Measurements from ENCODE around the gene DNAJB2. TPM values are rescaled to one million over a fixed set of nuclear protein-coding genes. Genes with fewer than 3 reads are reported as not detected.

DNAJB2 gene
- total and polyA plus RNA-seq, 2 donors (not counting 3 experiments of a cell fraction or from before 2014, with no cell fraction given): 30.4 to 35.0 TPM

DNA sequence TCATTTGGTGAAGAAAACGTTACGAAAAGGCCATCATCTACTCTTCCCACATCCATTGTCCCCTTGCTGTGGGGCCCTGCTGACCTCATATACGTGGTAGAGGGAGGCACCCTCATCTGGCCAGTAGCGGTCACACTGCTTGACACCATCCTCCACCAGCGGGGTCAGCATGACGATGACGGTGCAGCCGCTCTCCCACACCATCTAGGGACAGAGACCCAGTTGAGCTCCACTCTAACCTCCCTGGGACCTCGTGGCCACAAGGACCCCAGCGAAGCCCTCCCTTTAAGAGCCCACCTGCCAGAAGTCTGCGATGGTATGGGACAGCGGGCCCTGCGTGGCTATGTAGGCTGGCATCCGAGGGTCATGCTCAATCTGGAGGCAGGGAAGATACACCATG, 17.0 kb downstream of the DNAJB2 start:
- H4K20me1 ChIP-seq (replicated peaks; ENCODE audit: control insufficient read depth, extremely low read depth, insufficient read depth, low read length): no peaks in the 10 kb centered on the region
- BruUV-seq (replicated peaks): no TSS peak
- no peak overlapping the region for H3K9ac ChIP-seq (replicated peaks; ENCODE audit: extremely low read depth, insufficient read depth, low read length)
- ChIA-PET CTCF (interaction anchor here (1.7 to 11.2 kb wide), 9 partner anchors 12 to 266 kb away, joined by 8 to 253 read pairs (median 14); partner anchors contain the start of genes CNPPD1, DNAJB2, NHEJ1 and SLC23A3), POLR2A (no interaction called here)
- H3K36me3 ChIP-seq (ENCODE audit: control insufficient read depth in 2 of 2, extremely low read depth in 1 of 2, insufficient read depth in 2 of 2, low read length in 2 of 2): no peaks in the 10 kb centered on the region
- no peaks in the 10 kb centered on the region for H3K9me3 ChIP-seq (replicated peaks; ENCODE audit: control insufficient read depth, insufficient read depth, low read length)
- FAIRE-seq (no peak), DNase-seq (ENCODE audit: low read depth, low spot score) (no peak)
- no peak for TF ChIP-seq MYC (IDR thresholded peaks at IDR 0.05; ENCODE audit: low read depth, low read length)
- TF ChIP-seq EZH2 (IDR thresholded peaks at IDR 0.05; ENCODE audit: borderline replicate concordance, low read depth, low read length, severe bottlenecking): no peak
- TF ChIP-seq POLR2A (IDR thresholded peaks at IDR 0.05; ENCODE audit: low read depth, low read length): no peak
- no peak for TF ChIP-seq POLR2AphosphoS5 (IDR thresholded peaks at IDR 0.05; ENCODE audit: insufficient read depth, low read depth, low read length)
- TF ChIP-seq, protein P1, sequence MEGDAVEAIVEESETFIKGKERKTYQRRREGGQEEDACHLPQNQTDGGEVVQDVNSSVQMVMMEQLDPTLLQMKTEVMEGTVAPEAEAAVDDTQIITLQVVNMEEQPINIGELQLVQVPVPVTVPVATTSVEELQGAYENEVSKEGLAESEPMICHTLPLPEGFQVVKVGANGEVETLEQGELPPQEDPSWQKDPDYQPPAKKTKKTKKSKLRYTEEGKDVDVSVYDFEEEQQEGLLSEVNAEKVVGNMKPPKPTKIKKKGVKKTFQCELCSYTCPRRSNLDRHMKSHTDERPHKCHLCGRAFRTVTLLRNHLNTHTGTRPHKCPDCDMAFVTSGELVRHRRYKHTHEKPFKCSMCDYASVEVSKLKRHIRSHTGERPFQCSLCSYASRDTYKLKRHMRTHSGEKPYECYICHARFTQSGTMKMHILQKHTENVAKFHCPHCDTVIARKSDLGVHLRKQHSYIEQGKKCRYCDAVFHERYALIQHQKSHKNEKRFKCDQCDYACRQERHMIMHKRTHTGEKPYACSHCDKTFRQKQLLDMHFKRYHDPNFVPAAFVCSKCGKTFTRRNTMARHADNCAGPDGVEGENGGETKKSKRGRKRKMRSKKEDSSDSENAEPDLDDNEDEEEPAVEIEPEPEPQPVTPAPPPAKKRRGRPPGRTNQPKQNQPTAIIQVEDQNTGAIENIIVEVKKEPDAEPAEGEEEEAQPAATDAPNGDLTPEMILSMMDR (IDR thresholded peaks at IDR 0.05; ENCODE audit: extremely low read depth in 1 of 2, insufficient read depth in 1 of 2, low read depth in 1 of 2, low read length in 2 of 2): no peak
- TF ChIP-seq GATA2 (IDR thresholded peaks at IDR 0.05; ENCODE audit: insufficient read depth, insufficient read length, low read depth, low read length): no peak
- TF ChIP-seq, protein P2, sequence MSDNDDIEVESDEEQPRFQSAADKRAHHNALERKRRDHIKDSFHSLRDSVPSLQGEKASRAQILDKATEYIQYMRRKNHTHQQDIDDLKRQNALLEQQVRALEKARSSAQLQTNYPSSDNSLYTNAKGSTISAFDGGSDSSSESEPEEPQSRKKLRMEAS (IDR thresholded peaks at IDR 0.05; ENCODE audit: insufficient read depth, insufficient read length): no peak
- no peak for TF ChIP-seq FOS (IDR thresholded peaks at IDR 0.05; ENCODE audit: borderline replicate concordance, insufficient read depth, low read length)
- TF ChIP-seq JUN (IDR thresholded peaks at IDR 0.05; ENCODE audit: borderline replicate concordance, insufficient read depth, insufficient read length, low read depth): no peak
- H3K4me1 ChIP-seq (ENCODE audit: control insufficient read depth, extremely low read depth, insufficient read depth, low read length): peaks cover 4% of the 10 kb centered on the region
- no peak overlapping the region for H2AFZ ChIP-seq (ENCODE audit: low read depth, low read length)
- H3K9me1 ChIP-seq (replicated peaks; ENCODE audit: control insufficient read depth, extremely low read depth, insufficient read depth, low read length): no peaks in the 10 kb centered on the region
- dilution Hi-C loops (cut with MboI; ENCODE audit: extremely low pct_ligation_motif_present, low sequenced_read_pairs) (no loop called here), intact Hi-C loops (cut with micrococcal nuclease) (loop anchor here (5.0 kb wide), 2 partner anchors 91 to 314 kb away; partner anchors contain the start of gene DNPEP)
- H3K27me3 ChIP-seq (ENCODE audit: control insufficient read depth in 2 of 2, insufficient read depth in 2 of 2, low read length in 2 of 2): peaks cover 1 to 9% of the 10 kb centered on the region in 2 experiments
- H3K4me3 ChIP-seq (replicated peaks in 1 of 3; ENCODE audit: insufficient read depth in 1 of 3, low read depth in 1 of 3, low read length in 3 of 3): no peak overlapping the region
- no peaks in the 10 kb centered on the region for H3K79me2 ChIP-seq (ENCODE audit: control insufficient read depth, insufficient read depth, low read length)
- no peak overlapping the region for H3K27ac ChIP-seq (ENCODE audit: insufficient read depth, low read depth, low read length)
- H3K4me2 ChIP-seq (ENCODE audit: insufficient read depth, low read length): no peak overlapping the region

Data from endothelial cell of umbilical vein (primary cell).